ENCODE results near the gene AASS.

Gene AASS

DNA sequence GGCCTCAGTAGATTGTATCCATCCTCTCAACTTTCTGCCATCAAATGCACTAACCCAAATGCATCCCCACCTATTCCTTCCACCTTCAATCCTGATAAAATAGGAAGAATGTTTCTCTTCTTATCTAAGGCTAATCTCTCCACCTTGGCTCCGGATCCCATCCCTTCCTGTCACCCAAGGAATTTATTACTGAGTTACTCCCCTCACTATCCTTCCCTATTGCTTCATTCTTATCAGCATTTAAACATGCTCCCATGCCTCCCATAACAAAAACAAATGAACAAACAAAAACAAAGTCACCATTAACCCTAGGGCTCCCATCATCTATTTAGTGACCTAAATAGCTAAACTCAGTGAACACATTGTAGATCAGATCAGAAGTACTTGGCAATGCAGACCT is 25.3 kb downstream of the AASS start:
- TF ChIP-seq, protein P1, sequence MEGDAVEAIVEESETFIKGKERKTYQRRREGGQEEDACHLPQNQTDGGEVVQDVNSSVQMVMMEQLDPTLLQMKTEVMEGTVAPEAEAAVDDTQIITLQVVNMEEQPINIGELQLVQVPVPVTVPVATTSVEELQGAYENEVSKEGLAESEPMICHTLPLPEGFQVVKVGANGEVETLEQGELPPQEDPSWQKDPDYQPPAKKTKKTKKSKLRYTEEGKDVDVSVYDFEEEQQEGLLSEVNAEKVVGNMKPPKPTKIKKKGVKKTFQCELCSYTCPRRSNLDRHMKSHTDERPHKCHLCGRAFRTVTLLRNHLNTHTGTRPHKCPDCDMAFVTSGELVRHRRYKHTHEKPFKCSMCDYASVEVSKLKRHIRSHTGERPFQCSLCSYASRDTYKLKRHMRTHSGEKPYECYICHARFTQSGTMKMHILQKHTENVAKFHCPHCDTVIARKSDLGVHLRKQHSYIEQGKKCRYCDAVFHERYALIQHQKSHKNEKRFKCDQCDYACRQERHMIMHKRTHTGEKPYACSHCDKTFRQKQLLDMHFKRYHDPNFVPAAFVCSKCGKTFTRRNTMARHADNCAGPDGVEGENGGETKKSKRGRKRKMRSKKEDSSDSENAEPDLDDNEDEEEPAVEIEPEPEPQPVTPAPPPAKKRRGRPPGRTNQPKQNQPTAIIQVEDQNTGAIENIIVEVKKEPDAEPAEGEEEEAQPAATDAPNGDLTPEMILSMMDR (conservative IDR thresholded peaks at IDR 0.05), result no peak
- TF ChIP-seq ZFX (IDR thresholded peaks at IDR 0.05), result no peak
- H3K27ac ChIP-seq, result no peak overlapping the region

DNA sequence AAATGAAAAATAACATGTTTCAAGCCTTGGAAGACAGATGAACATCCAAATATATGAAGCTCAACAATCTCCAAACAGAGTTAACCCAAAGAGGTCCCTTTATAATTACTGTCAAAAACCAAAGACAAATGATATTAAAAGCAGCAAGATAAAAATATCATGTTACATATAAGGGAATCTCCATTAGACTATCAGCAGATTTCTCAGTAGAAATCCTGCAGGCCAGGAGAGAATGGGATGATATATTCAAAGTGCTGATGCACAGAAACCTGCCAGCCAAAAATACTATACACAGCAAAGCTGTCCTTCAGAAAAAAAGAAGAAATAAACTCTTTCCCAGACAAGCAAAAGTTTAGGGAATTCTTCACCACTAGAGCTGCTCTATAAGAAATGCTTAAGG is 41.0 kb downstream of the AASS start:
- TF ChIP-seq, protein P1 (conservative IDR thresholded peaks at IDR 0.05), result no peak
- H3K27ac ChIP-seq, result no peak overlapping the region

DNA sequence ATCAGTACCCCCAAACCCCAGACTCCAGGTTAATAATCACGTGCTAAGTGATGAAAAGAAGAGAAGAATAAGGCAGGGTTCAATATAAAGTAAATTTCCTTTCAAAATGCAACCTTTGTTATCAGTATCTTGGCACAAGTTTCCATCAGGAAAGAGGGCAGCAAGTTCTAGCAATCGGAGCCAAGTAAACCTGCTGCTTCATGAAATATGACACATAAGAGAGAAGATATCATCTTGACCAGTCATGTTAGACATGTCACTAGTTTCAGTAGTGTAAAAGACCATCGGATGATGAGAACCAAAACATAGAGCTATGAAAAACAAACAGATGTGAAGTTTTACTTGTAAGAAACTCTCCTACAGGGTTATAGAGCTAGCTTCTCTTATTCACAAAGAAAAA is 44.0 kb downstream of the AASS start:
- no peak overlapping the region for H3K27ac ChIP-seq

DNA sequence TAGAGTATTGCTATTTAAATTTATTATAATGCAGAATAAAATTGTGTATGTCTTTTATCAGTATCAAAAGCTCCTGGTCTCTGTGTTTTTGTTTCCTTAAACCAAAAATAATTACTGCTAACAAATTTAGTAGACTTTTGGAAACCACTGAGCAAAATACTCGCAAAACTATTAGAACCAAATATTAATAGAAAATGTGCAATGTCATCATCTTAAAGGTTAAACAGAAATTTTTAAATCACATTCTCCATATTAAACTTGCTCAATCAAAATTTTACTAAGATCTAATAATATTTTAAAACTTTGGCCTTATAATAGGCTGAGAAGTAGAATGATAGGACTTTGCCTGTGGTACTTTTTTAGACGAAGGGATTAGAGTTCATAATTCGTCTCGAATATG is 48.4 kb downstream of the AASS start:
- no peak for TF ChIP-seq ZFX (IDR thresholded peaks at IDR 0.05)
- TF ChIP-seq, protein P1 (conservative IDR thresholded peaks at IDR 0.05), result no peak

More for the DNA sequence above, 44.0 kb downstream of the AASS start:
- no peak for TF ChIP-seq ZFX (IDR thresholded peaks at IDR 0.05)
- TF ChIP-seq, protein P1 (conservative IDR thresholded peaks at IDR 0.05), result no peak

DNA sequence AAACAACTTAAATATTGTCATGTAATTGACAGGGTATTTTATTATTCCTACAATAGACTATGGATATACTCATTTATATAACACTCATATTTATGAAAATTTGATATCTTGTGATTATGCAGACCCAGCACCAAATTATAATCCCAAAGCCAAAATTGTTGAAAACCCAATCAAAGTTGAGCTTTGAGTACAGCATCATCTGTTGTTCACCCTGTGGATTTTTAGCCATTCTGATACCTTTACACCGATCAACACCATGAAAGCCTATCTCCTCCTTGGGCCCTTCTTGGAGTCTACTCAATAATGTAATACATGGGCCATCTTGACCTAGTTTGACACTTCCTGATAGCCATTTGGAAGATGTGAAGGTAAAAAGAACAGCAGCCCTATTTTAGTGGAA is 49.5 kb downstream of the AASS start:
- H3K27ac ChIP-seq, result no peak overlapping the region
- TF ChIP-seq, protein P1 (conservative IDR thresholded peaks at IDR 0.05), result no peak

More for the DNA sequence above, 48.4 kb downstream of the AASS start:
- H3K27ac ChIP-seq, result no peak overlapping the region

DNA sequence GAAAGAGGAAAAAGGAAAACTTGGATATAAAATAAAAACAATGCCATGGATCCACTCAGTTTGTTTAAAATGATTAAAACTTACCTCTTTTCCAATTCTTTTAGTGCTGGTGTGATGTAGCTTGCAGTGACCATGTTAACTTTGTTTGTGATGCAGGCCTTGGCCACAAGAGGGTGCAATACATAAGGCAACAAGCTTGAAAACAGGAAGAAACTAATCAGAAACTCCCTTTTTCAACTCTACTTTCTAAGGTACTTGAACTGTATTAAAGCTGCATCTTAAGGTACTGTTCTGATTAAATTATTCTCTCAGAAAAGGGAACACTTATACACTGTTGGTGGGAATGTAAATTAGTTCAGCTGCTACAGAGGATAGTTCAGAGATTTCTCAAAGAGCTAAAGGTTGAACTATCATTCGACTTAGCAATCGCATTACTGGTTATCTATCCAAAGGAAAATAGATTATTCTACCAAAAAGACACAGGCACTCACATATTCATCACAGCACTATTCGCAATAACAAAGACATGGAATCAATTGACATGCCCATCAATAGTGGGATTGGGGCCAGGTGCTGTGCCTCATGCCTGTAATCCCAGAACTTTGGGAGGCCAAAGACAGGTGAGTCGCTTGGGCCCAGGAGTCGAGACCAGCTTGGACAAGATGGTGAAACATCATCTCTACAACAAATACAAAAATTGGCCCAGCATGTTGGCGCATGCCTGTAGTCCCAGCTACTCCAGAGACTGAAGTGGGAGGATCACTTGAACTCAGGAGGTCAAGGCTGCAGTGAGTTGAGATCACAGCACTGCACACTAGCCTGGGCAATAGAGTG is 50.9 kb downstream of the AASS start:
- TF ChIP-seq ZFX (IDR thresholded peaks at IDR 0.05), result no peak
- TF ChIP-seq, protein P1 (conservative IDR thresholded peaks at IDR 0.05), result peak; percentile 97
- no peak overlapping the region for H3K27ac ChIP-seq

DNA sequence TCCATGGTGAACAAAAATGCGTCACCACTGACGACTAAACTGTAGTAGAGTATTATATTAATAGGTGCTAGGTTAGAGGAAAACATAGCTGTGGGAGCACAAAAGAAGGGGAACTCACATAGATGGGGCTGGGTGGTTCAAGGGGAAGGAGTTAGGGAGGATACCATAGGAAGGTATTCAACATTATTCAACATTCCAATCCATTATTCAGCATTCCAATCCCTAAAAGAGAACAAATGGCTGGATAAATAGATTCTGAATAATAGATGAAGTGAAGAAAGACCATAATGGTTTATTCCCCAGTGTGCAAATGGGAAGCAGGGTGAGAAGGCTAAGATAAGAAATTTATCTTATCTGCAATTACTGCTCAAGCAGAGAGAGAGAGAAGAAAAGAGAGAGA is 61.4 kb downstream of the AASS start:
- TF ChIP-seq, protein P1 (conservative IDR thresholded peaks at IDR 0.05), result no peak
- no peak for TF ChIP-seq ZFX (IDR thresholded peaks at IDR 0.05)
- no peak overlapping the region for H3K27ac ChIP-seq

Measured in C4-2B (cell line).